Stomach (tissue), 9 donors: ENCODE data around the gene TMEM30A. TPM values are rescaled to one million over a fixed set of nuclear protein-coding genes. Genes with fewer than 3 reads are reported as not detected.

Source experiments
- DNase-seq, 2 donors: peaks; one replicate each; pipeline versions ENCODE4 v3.0.0 to v3.0.0-alpha.2; 2013 to 2019
- H3K27ac ChIP-seq, 5 donors: fragments of 200-600 bp in 4 of 5; sonication (generic) in 4 of 5; one replicate each; pipeline ENCODE4 v1.5.1; 2013 to 2019; ENCODE audit warnings: mild to moderate bottlenecking in 1 of 5, moderate library complexity in 1 of 5
- H3K27me3 ChIP-seq, 3 donors: fragments of 200-600 bp; sonication (generic); one replicate each; pipeline ENCODE4 v1.5.1; 2017 to 2019; ENCODE audit warnings: mixed run types in 1 of 3
- H3K36me3 ChIP-seq, 4 donors: fragments of 200-600 bp; sonication (generic); 1 replicate in 3 of 4; 2 replicates in 1 of 4; pipeline ENCODE4 v1.5.1; 2016 to 2019
- H3K4me1 ChIP-seq, 4 donors: fragments of 200-600 bp; sonication (generic); one replicate each; pipeline ENCODE4 v1.5.1; 2016 to 2019
- H3K4me3 ChIP-seq, 4 donors: fragments of 200-600 bp; sonication (generic) in 3 of 4; one replicate each; pipeline ENCODE4 v1.5.1; 2016 to 2019; ENCODE audit warnings: mild to moderate bottlenecking in 1 of 4
- H3K9me3 ChIP-seq, 4 donors: fragments of 200-600 bp; sonication (generic); one replicate each; pipeline ENCODE4 v1.5.1; 2016 to 2019
- CTCF ChIP-seq, 7 experiments: fragments of 450-650 bp in 4 of 7; fragments of 200-600 bp in 3 of 7; sonication (generic) in 3 of 7; IDR thresholded peaks; one replicate each; pipeline ENCODE4 v1.5.1; 2016 to 2019; ENCODE audit warnings: antibody characterized with exemption in 7 of 7, control low read depth in 2 of 7, mild to moderate bottlenecking in 1 of 7
- EP300 ChIP-seq: sonication (generic); formaldehyde crosslinking; IDR thresholded peaks from one replicate; pipeline ENCODE4 v1.6.1; 2017; ENCODE audit warnings: antibody characterized with exemption
- POLR2A ChIP-seq, 4 donors: fragments of 450-650 bp; IDR thresholded peaks; one replicate each; pipeline ENCODE4 v1.6.1; 2016; ENCODE audit warnings: antibody characterized with exemption in 4 of 4, control low read depth in 2 of 4, mild to moderate bottlenecking in 1 of 4, moderate library complexity in 1 of 4
- POLR2AphosphoS5 ChIP-seq, 3 donors: sonication (generic); formaldehyde crosslinking; IDR thresholded peaks; one replicate each; pipeline ENCODE4 v1.6.1; 2016; ENCODE audit warnings: antibody characterized with exemption in 3 of 3
- WGBS, 5 donors: extraction: QIAGEN DNeasy Blood & Tissue Kit in 3 of 5; methylation state at CpG; one replicate each; pipeline versions ENCODE4 v1.1.5 to v1.1.7; 2013 to 2018; 5-methylcytosine and 5-hydroxymethylcytosine counted together
- intact Hi-C: fragments of 100-400 bp; cut with DNase I; formaldehyde crosslinking; loops from one replicate; pipeline ENCODE4 v1.15.1; 2023; ENCODE audit warnings: low total_unique reads
- polyA plus RNA-seq, 3 donors: library from polyadenylated mRNA; stranded (reverse); fragments of 200-250 nt; gene quantifications; one replicate each; pipeline ENCODE4 v1.2.3, GENCODE V29; 2013
- total RNA-seq, 5 donors: library from RNA; depleted of rRNA; stranded (reverse); fragments of >200 nt; gene quantifications; one replicate each; pipeline versions ENCODE4 v1.1.0 to v1.2.3, GENCODE V29; 2014 to 2016
- donor health status: healthy with polysubstance abuse.
- donor health status: Bipolar disorder and iron deficiency.
- donor health status: healthy.

Gene TMEM30A
- total and polyA plus RNA-seq, 8 donors = 5.2 to 175 (median 41.2) TPM

GRCh38 chr6:75208298-75209183, 76.1 kb downstream of the TMEM30A start:
- intact Hi-C loops = loop anchor here (5.0 kb wide), 1 partner anchor 801 kb away; no protein-coding TSS in a partner anchor

GRCh38 chr6:75206576-75207342, 77.8 kb downstream of the TMEM30A start:
- H3K27ac ChIP-seq = peak overlapping the region in 4 of 5 donors; percentile 75 to 89 (median 84)
- DNase-seq = no peak
- no peak for TF ChIP-seq EP300
- no peak for TF ChIP-seq POLR2A (IDR thresholded peaks at IDR 0.05)
- no peak for TF ChIP-seq POLR2AphosphoS5 (IDR thresholded peaks at IDR 0.05)
- no peak for TF ChIP-seq CTCF (IDR thresholded peaks at IDR 0.05)
- 11 to 15% (median 12%) methylated on average over 33 to 35 of the region's 35 CpGs for WGBS, 5 donors
- H3K27me3 ChIP-seq = peaks cover 3 to 65% (median 57%) of the 10 kb centered on the region in 3 donors
- peaks cover 40 to 73% (median 66%) of the 10 kb centered on the region in 4 donors for H3K4me1 ChIP-seq
- peak overlapping the region; percentile 56 to 61 (median 58) for H3K4me3 ChIP-seq
- H3K9me3 ChIP-seq = no peaks in the 10 kb centered on the region
- intact Hi-C loops = loop anchor here (5.0 kb wide), 1 partner anchor 799 kb away; no protein-coding TSS in a partner anchor
- H3K36me3 ChIP-seq = no peaks in the 10 kb centered on the region

More at GRCh38 chr6:75208298-75209183, 76.1 kb downstream of the TMEM30A start:
- Histone ChIP-seq H3K27ac (peak overlapping the region in 4 of 5 donors; percentile 18 to 89 (median 52)), H3K4me3 (peak overlapping the region; percentile 19 to 34 (median 20)), H3K4me1 (peaks cover 33 to 61% (median 55%) of the 10 kb centered on the region in 4 donors), H3K36me3 (no peaks in the 10 kb centered on the region), H3K27me3 (peaks cover 3 to 52% (median 44%) of the 10 kb centered on the region in 3 donors), H3K9me3 (no peaks in the 10 kb centered on the region)
- TF ChIP-seq POLR2A (IDR thresholded peaks at IDR 0.05) = no peak
- peak in 5 of 7 experiments; percentile 68 to 89 (median 79) for TF ChIP-seq CTCF (IDR thresholded peaks at IDR 0.05)
- TF ChIP-seq EP300 = no peak
- TF ChIP-seq POLR2AphosphoS5 (IDR thresholded peaks at IDR 0.05) = peak in 1 of 3 donors; percentile 24
- peak; percentile 85 to 94 for DNase-seq
- WGBS, 5 donors = 6 to 11% (median 9%) methylated on average over 32 to 33 of the region's 33 CpGs

GRCh38 chr6:75205776-75206575, 78.6 kb downstream of the TMEM30A start, which contains the start of gene COL12A1:
COL12A1 (minus strand) TSS chr6:75206053; CDS start chr6:75202792, 3,261 bp downstream.
- Histone ChIP-seq H3K4me1 (peaks cover 42 to 72% (median 68%) of the 10 kb centered on the region in 4 donors), H3K9me3 (no peaks in the 10 kb centered on the region), H3K4me3 (peak within 1 kb of the TSS; percentile 56 to 61 (median 58)), H3K27ac (peak within 1 kb of the TSS; percentile 16 to 89 (median 82)), H3K27me3 (peaks cover 3 to 71% (median 58%) of the 10 kb centered on the region in 3 donors), H3K36me3 (no peaks in the 10 kb centered on the region)
- TF ChIP-seq CTCF (IDR thresholded peaks at IDR 0.05) = no peak
- peak; percentile 58 to 65 (median 64) for TF ChIP-seq POLR2AphosphoS5 (IDR thresholded peaks at IDR 0.05)
- DNase-seq = peak; percentile 80 to 93
- intact Hi-C loops = loop anchor here (5.0 kb wide), 1 partner anchor 799 kb away; no protein-coding TSS in a partner anchor
- 0 to 2% (median 1%) methylated on average over 41 to 64 of the region's 64 CpGs for WGBS, 5 donors
